ENCODE data around the gene MAGI2.

- TF ChIP-seq CTCF (IDR thresholded peaks at IDR 0.05): no peak
- TF ChIP-seq EP300 (IDR thresholded peaks at IDR 0.05): no peak
These were observed 1323.6 kb downstream of the MAGI2 start for GRCh38 chr7:78129865-78130264.

Measured in ovary (tissue), 3 donors.